HG03558 (cell line): ENCODE results near the gene ITPK1.

ENCODE experiments used
- ATAC-seq: cut with Tn5 transposase; IDR thresholded peaks from one replicate; pipeline ENCODE4 v1.9.1; 2021; ENCODE audit warnings: moderate number of reproducible peaks; ENCODE audit not compliant: unreplicated experiment; ENCODE audit errors: extremely low read depth

ITPK1 gene

DNA sequence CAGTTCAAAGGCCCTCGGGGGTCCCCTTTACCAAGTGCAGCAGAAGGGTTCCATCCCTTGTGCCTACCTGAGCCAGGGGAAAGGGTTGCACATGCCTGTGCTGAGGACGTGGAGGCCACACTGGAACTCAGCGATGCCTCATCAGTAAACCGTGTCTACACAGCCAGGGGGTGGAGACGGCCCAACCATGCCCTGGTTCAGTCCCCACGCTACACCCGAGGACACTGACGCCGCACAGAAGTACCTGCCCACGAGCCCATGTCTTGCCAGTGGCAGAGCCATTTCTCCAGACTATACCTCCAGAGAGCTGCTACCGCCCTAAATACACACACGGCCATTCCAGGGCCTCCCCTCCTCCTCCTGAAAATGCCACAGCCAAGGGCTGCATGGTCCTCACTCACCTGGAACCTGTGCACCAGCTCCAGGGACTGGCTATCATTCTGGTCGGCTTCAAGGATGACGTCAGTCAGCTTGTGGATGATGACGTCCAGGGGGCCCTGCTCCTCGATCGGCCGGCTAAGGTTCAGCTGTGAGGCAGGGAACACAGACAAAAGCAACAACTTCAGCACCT is 99.4 kb downstream of the ITPK1 start:
- no peak for ATAC-seq

DNA sequence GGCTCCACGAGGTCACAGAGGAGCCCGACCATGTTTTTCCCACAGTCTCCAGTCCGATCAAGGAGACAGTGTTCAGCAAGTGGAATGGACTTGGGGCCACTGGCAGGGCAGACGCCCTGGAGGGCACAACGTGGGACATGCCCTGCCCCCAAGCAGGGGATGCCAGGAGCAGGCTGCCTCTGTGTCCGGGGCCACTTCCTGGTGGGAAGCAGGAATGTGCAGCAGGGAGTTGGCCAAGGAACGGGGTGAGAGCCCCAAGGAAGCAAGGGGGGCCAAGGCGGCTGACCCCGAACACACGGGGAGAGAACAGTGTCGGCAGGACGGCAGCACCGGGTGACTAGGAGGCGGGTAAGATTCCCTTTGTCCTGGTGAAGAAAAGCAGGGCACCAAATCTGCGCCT is 100.2 kb downstream of the ITPK1 start:
- no peak for ATAC-seq

DNA sequence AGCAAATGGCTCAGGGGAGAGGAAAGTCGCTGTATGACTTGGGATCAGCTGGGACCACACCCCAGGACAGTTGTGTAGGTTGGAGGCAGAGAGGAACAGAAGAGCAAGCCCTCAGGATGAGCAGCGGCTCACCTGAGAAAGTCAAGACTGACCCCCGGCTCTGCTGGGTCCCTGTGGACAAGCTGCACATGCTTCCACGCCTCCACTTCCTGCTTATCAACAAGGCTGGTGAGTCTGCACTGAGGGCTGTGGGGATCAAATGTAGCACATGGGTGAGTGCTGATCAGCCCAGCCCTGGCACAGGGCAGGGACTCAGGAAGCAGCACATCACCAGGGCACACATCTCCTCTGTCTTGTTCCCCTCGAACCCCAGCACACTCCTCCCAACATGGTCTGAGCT is 100.7 kb downstream of the ITPK1 start:
- no peak for ATAC-seq

DNA sequence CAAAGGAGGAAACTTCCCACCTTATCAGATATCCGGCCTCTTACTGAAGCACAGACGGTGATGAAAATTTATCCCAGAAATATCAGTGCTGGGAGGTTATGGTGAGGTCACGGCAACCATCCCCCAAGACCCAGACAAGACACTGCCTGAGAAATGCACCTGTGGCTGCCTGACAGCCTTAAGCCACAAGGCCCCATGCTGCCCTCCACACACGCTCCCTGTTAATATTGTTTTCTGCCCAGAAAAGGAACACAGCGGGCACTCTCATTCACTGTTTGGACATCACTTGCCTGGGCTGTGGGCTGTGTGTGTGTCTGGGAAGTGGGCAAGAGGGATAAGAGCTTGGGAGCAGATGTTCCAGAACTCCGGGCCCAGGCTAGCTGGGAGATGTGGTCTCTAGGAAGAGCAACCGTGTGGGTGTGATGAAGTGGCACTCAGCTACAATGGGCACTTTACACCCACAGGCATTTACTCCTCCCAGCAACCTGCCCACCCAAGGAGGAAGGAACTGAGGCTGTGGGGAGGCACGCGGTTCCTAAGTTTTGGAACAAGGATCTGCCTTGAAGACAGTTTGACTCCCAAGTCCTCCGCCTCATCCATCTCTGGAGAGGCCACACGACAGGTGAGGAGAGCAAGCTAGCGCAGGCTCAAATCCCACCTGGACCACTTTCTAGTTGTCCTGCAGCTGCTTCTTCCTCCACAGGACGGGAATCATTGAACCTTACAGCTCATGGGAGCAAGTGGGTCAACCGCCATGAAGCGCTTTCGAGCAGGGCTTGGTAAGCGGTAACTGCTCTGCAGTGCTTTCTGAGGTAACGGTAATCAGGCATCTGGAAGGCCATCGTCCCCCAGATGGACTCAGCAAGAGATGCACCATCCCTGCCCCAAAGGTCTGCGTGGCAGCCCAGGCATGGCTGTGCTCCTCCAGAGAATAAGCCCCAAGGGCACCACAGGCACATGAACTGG is 101.4 kb downstream of the ITPK1 start:
- ATAC-seq, result no peak

DNA sequence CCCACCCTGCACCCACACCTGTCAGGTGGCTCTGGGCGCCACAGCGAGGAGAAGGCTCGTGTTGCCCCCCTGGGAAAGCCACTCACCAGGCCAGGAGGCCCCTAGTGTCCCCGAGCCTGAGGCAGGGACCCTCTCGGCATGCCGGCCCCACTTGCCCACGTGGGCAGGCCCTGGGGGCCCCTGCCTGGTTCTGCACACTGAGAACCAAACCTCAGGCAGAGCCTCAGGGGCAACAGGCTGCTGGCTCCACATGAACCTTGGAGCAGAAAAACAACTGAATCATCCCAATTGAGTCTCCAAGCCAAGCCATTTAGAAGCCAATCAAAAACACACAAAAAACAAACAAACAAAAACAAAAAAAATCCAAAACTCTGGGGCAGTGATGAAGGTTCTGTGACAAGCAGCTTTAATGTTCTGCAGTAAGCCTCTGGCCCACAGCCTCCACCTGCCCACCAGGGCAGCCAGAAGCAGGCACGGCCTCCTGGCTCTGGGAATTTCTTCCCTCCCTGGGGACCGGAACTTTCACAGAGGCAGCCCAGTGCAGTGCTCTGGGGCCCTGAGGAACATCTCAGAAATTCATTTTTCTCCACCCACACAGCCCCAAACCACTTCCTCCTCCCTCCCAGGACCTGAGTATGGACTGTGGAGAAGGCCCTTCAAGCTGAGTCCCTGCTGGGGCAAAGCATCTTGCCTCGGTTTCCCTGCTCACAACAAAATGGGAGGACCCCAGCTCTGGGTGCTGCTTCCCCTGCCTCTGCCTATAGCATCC is 102.6 kb downstream of the ITPK1 start:
- ATAC-seq, result no peak

DNA sequence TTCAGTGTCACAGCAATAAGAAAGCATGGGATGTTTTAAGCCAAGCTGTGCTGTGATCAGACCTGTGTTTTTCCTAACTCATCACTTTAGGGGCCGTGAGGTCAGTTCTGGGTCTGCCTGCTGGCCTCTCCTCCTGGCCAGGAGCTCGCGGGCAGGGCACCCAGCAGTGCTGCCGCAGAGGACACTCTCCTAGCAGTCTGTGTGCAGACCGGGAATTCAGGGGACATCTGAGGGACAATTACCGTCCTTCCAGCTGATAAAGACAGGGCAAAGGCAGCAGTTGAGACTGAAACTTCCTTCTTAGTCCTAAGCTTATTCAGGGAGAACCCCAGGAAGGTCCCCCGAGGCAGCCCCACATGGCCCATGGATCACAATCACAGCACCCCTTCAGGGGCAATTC is 103.2 kb downstream of the ITPK1 start:
- ATAC-seq, result no peak

DNA sequence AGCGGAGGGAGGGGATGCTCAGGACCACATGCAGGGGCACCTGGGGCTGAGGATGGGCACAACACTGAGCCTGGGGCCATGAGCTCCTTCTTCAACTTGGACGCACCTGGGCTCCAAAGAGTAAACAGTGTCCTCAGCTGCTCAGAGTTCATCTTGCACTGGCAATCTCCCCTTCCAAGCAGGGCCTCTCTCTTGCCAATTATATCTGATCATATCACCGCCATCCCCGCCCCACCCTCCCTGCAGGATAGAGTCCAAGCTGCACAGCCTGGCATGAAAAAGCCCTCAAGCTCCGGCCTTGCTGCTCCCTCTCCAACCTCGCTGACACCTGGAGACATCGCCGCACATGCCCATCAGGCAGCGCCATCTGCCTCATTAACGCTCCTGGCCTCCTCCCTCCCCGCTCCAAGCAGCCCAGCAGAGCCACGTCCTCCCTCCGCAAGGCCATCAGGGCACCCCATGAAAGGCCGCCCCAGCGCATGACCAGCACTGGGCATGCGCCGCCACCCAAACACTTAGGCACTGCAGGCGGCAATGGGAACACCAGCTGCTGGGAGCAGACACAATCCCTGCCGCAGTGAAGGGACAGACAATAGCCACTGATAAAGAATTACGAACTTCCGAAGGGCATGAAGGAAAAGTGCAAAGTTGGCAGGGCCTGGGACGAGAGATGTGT is 103.9 kb downstream of the ITPK1 start:
- no peak for ATAC-seq

DNA sequence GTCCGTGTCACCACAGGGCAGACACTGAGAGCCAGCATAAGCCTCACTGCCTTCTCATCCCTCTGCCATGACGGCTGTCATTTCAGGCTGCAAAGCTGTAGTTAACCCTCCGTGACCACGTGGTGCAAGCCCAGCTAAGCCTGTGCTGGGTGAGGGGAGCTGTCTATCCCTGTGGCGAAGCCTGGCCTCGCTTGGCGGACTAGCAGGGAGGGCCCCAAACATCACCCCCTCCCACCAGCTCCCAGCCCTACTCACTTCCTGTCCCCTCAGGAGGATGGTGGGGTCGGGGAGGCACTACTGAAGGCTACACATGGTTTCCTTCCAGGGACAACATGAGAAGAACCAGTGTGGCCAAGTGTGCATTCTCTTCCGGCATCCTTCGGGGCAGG is 104.6 kb downstream of the ITPK1 start:
- ATAC-seq, result no peak

DNA sequence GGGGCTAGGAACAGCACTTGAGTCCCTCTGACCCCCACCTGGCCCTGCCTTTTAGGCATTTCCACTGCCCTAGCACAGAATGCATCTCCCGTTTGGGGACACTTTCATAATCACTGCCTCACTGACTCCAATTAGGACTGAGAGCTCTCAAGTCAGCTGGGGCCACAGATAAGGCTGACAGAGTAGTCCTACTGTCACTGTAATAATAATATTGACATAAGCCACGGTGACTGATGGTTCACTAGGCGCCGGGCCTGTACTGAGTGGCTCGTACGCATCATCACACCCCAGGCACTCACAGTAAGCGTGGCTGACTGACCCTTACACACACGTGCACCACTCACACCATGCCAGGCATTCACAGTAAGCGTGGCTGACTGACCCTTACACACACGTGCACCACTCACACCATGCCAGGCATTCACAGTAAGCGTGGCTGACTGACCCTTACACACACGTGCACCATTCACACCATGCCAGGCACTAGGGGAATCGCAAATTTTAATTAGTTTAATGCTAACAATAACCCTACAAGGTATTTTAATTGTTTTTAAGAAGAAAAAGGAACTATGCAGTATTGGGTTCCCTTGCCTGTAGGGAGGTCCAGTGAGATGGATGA is 105.1 kb downstream of the ITPK1 start:
- no peak for ATAC-seq

DNA sequence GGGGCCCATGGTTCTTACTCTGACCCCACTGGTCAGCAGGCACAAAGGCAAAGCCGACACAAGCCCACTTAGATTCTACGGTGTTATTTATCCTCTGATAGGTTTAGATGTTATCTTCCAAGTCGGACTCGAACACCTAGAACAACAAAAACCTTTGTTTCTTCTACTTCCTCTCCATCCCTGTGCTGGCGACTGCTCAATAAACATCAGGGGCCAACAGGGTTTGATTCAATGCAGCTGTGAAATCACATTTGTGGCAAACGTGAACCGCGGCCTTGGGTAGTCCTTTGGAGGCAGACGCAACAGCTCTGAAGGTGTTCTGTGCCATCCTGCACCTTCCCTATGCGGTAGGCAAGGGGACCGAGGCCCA is 105.6 kb downstream of the ITPK1 start:
- ATAC-seq, result no peak

DNA sequence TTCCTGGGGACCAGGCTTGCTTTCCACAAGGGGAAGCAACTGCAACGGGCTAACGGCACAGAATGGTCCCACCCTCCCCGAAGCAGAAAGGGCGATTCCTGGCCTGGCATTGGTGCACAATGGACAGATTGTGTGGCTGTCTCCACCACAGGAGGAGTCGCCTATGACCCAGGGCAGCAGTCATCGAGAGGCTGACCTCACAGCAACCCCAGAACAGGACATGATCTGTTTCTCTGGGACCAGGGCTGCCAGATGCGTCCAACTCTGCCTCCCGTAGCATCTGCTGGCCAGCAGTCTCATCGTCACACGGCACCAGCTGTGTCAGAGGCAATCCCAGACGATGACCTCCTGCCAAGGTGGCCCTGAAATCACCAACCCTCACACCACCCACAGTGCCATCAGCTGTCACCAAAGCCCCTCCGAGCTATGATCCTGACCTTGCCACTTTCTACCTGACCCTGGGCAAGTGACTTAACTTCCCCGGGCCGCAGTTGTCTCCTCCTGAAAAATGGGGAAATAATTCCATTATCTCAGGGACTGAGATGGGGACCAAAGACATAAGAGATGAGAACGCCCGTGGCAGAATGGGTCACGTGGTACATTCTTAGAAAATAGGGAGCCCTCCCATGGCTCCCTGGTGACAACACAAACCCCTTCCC is 106.1 kb downstream of the ITPK1 start:
- ATAC-seq, result no peak

DNA sequence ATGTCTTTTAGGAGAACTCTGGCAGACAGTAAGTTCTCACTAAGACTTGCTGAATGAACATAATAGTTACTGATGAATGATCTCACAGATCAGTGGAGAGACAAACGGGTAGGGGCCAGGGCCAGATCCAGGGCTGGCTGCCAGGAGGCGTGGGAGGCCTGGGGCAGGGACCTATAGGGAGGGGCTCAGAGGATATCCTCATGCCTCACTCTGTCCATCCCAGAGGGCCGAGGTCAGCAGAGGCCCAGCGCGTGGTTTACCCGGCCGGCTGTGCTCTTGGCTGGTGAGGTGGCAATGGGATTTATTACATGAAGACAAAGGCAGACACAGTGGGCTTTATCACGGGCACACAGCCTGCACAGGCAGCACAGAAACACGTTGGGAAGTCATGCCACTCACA is 107.3 kb downstream of the ITPK1 start:
- no peak for ATAC-seq

DNA sequence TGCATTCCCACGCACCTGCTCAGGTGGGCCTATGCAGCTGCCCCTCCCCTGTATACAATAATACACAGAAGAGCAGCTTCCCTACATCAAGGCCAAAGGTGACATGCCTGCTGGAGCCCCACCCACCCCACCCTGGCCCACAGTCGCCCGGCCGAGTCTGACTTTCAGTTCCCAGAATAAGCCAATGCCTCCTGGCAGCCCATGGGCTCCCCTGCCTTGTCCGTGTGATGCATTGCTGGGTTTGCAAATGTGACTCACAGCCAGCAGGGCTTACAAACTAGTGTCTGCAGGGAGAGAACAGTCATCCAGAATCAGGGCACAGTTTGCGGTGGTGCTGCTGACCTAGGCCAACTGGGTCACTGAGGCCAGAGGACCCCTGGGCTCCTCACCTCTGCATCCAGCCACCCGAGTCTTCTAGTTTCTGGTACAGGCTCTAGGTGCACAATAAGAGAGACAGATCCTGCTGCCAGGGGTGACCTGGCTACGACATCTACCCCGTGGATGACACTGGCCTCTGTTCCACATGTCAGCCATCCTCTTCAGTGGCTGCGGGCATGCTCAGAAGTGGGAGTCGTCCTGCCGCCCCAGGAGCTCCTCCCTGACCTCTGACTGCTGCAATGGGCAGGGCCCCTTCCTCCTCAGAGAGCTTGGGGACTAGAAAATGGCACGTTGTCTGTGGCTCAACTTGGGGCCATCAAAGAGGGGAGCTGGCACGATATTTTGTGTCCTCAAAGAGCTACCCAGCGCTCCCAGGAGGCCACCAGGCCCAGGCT is 108.3 kb downstream of the ITPK1 start:
- ATAC-seq, result no peak

DNA sequence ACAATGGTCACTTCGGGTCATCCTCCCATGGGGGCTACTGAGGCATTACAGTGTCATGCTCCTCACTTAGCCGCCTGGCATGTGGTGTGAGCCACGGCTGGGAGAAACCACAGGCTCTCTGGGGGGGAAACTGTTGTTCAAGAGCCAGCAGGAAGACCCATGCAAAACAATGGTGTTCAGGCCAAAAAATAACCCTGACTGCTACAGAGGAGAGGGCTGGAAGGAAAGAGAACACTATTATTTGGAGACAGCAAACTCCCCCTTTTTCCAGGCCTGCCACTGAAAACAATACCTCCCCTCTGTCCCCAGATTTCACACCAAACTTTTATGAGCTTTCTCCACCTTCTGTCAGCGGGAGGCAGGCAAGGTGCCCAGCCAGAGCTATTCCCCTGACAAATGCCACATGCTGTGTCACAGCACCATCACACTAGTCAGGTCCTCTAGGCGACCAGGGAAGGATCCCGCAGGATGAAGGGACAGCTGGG is 109.1 kb downstream of the ITPK1 start:
- ATAC-seq, result no peak

DNA sequence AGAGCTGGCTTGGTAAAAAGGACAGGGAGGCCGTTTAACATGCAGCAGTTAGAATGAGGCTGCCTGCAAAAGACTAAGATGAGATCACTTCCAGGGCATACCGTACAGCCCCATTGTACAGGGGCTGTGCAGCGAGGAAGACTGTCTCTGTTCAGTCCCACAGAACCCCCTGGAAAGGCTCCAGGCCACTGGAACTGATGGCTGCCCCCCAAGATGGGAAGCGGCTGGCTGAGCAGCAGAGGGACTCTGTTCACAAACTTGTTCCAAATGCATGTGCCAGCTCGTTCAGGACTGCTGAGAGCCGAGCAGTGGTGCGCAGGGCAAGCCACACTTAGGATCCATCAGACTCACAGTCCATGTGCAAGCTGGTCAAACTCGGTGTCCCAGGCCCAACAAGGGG is 109.9 kb downstream of the ITPK1 start:
- no peak for ATAC-seq

DNA sequence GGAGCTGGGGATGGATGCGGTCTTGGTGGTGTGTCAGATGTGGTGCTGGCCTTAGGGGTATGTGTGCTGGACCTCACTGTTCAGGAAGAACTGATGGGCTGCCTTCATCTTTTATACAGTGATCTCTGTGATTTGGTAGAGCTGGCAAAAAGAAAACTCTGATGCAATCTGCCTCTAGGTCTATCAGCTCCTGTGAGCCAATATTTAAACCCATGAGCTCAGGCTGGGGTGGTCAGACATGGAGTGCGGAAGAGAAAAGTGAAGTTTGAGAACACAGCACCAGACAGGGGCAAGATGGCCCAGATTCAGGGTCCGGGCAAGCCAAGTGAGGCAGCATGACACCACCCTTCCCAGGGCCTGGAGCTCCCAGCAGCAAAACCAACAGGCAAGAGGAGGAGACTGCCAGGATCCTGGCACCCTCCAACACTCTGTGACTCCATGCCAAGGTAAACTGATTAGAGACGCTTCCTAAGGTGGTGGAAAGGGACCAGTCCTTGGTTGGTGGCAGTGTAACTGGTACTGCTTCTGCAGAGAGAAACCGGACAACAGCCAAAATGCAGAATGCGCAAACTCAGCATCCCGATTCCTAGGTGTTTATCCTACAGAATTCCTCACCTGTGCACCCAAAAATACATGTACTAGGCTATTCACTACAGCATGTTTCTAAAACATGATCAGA is 110.5 kb downstream of the ITPK1 start:
- ATAC-seq, result no peak

DNA sequence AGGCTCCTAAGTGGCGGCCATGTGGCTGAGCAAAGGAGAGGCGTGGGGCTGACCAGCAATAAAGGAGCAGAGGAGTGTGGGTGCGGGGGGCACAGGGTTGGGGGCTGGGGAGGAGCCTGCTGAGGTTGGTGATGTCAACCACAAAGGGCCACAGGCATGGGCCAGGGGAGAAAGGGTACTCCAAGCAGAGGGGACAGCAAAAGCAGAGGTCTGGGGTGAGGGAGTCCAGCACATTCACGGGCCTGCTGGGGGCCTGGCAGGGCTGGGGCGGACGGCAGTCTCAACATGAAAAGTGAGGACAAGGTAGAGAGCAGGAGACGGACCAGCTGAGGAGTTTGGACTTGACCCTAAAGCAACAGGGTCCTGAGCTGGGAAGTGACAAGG is 111.0 kb downstream of the ITPK1 start:
- no peak for ATAC-seq

DNA sequence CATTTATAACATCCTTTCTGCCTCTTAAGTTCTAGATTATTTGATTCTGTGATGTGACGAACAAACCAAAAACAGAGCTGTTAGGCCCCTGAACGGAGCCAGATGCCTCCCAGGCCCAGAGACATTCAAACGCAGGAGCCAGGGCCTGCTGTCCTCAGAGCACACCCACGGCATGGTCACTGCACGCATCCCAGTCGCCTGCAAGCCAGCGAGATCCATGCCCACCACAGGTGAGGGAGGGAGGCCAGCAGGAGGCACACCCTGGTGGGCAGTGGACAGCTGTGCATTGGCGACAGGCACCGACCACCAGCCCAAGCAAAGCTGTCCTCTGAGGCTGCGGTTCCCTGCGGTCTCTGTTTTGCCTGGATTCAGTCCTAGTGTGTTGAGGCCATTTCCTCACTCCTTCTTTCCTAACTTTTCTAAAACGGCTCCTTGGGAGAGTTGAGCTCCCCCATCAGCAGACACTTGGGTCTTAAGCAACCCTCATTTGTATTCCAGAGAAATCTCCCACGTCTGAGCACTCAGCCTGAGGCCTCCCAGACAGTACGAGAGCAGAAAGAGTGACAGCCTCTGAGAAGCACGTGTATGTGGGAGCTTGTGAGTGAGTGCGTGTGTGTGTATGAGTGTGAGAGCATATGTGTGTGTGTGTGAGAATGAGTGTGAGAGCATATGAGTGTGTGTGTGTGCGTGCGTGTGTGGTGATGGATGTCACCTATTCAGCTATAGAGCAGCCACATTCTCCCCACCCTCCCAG is 111.6 kb downstream of the ITPK1 start:
- no peak for ATAC-seq
